OCI-LY1 (cell line): ENCODE results near the gene ICA1.
"Not testable (repeated sequence)": the region's sequence is repeated elsewhere in the genome, so short reads cannot be mapped to it uniquely, and the experiment has no call there.

Experiments used
- H2AFZ ChIP-seq: fragments of 200-600 bp; sonication (generic), shearing (Covaris generic); 2 replicates; pipeline ENCODE4 v1.6.0; 2014; ENCODE audit warnings: antibody characterized with exemption, mild to moderate bottlenecking, low read length
- H3F3A ChIP-seq: fragments of 200-600 bp; sonication (generic), shearing (Covaris generic); 2 replicates; pipeline ENCODE4 v1.6.0; 2014; ENCODE audit warnings: mild to moderate bottlenecking, antibody characterized with exemption, low read length, moderate library complexity; ENCODE audit not compliant: insufficient read depth
- H3K27ac ChIP-seq: fragments of 200-600 bp; sonication (generic); 2 replicates; pipeline ENCODE4 v1.5.1; 2014; ENCODE audit warnings: low read length, mixed run types, mild to moderate bottlenecking, low read depth; ENCODE audit not compliant: poor library complexity, severe bottlenecking
- H3K27me3 ChIP-seq: fragments of 200-600 bp; sonication (generic); 2 replicates; pipeline ENCODE4 v1.6.0; 2014; ENCODE audit warnings: antibody characterized with exemption, mild to moderate bottlenecking, low read length, moderate library complexity; ENCODE audit not compliant: insufficient read depth
- H3K36me3 ChIP-seq: fragments of 200-600 bp; sonication (generic); 2 replicates; pipeline ENCODE4 v1.6.1; 2014; ENCODE audit warnings: mild to moderate bottlenecking, antibody characterized with exemption, low read length, moderate library complexity, mixed read lengths; ENCODE audit not compliant: insufficient read depth
- H3K4me1 ChIP-seq: fragments of 200-600 bp; sonication (generic); 2 replicates; pipeline ENCODE4 v1.5.1; 2014; ENCODE audit warnings: mild to moderate bottlenecking, low read length, moderate library complexity; ENCODE audit not compliant: insufficient read depth, severe bottlenecking
- H3K4me2 ChIP-seq: fragments of 200-600 bp; sonication (generic), shearing (Covaris generic); 2 replicates; pipeline ENCODE4 v1.6.1; 2014; ENCODE audit warnings: low read length
- H3K4me3 ChIP-seq: fragments of 200-600 bp; sonication (generic); 2 replicates; pipeline ENCODE4 v1.5.1; 2014; ENCODE audit warnings: low read length, low read depth, mild to moderate bottlenecking, mixed read lengths; ENCODE audit not compliant: poor library complexity, severe bottlenecking
- H3K79me2 ChIP-seq: fragments of 200-600 bp; shearing (Covaris generic); 2 replicates; pipeline ENCODE4 v1.6.1; 2016; ENCODE audit warnings: mixed run types, low read length, mixed read lengths; ENCODE audit not compliant: insufficient read depth
- H3K9ac ChIP-seq: fragments of 200-600 bp; sonication (generic), shearing (Covaris generic); 2 replicates; pipeline ENCODE4 v1.6.1; 2014; ENCODE audit warnings: mild to moderate bottlenecking, low read length, mixed read lengths
- H3K9me2 ChIP-seq: fragments of 200-600 bp; sonication (generic), shearing (Covaris generic); 2 replicates; pipeline ENCODE4 v1.6.1; 2014; ENCODE audit warnings: low read depth, mild to moderate bottlenecking, low read length, mixed read lengths
- H3K9me3 ChIP-seq: fragments of 200-600 bp; shearing (Covaris generic); 2 replicates; pipeline ENCODE4 v1.6.1; 2014; ENCODE audit warnings: low read length, mixed read lengths
- H4K20me1 ChIP-seq: fragments of 200-600 bp; sonication (generic), shearing (Covaris generic); 2 replicates; pipeline ENCODE4 v1.6.0; 2016; ENCODE audit warnings: mild to moderate bottlenecking, low read length; ENCODE audit not compliant: insufficient read depth
- CTCF ChIP-seq: fragments of 200-600 bp; sonication (generic), shearing (Covaris generic); IDR thresholded peaks from 2 replicates; pipeline ENCODE4 v1.5.1; 2017; ENCODE audit warnings: mild to moderate bottlenecking, antibody characterized with exemption, low read length, moderate library complexity, mixed read lengths
- EZH2 ChIP-seq: fragments of 200-600 bp; sonication (generic), shearing (Covaris generic); IDR thresholded peaks from 2 replicates; pipeline ENCODE4 v1.8.0; 2017; ENCODE audit warnings: borderline replicate concordance, mixed run types, mild to moderate bottlenecking, antibody characterized with exemption, low read length, moderate library complexity, mixed read lengths

Gene ICA1

GRCh38 chr7:8246020-8246419, 15.9 kb downstream of the ICA1 start:
- no peak overlapping the region for H3K4me2 ChIP-seq
- no peaks in the 10 kb centered on the region for H3K27me3 ChIP-seq
- H3K27ac ChIP-seq, result no peak overlapping the region
- H3K9ac ChIP-seq, result no peak overlapping the region
- H4K20me1 ChIP-seq, result no peaks in the 10 kb centered on the region
- no peak for TF ChIP-seq CTCF
- no peak for TF ChIP-seq EZH2
- no peaks in the 10 kb centered on the region for H3K4me1 ChIP-seq
- no peaks in the 10 kb centered on the region for H3K9me2 ChIP-seq
- H2AFZ ChIP-seq, result no peak overlapping the region
- H3K79me2 ChIP-seq, result no peaks in the 10 kb centered on the region
- no peak overlapping the region for H3K4me3 ChIP-seq
- no peaks in the 10 kb centered on the region for H3K9me3 ChIP-seq
- no peaks in the 10 kb centered on the region for H3F3A ChIP-seq
- no peaks in the 10 kb centered on the region for H3K36me3 ChIP-seq

GRCh38 chr7:8245032-8245431, 16.9 kb downstream of the ICA1 start:
- not testable (repeated sequence) for H3K27me3 ChIP-seq, H3K4me3 ChIP-seq, H3F3A ChIP-seq, H3K4me2 ChIP-seq, H3K9me3 ChIP-seq, H3K36me3 ChIP-seq, H3K9ac ChIP-seq, H2AFZ ChIP-seq, H3K79me2 ChIP-seq, H3K9me2 ChIP-seq, H3K4me1 ChIP-seq, H3K27ac ChIP-seq, H4K20me1 ChIP-seq

- not testable (repeated sequence) for H3K27me3 ChIP-seq, H3K4me2 ChIP-seq, H3K27ac ChIP-seq, H3K9me2 ChIP-seq, H3K9ac ChIP-seq, H4K20me1 ChIP-seq, H3F3A ChIP-seq, H3K4me3 ChIP-seq, H3K4me1 ChIP-seq, H3K36me3 ChIP-seq, H3K79me2 ChIP-seq, H3K9me3 ChIP-seq, H2AFZ ChIP-seq
Observed at GRCh38 chr7:8243059-8243458, 18.9 kb downstream of the ICA1 start.

- not testable (repeated sequence) for H3K4me1 ChIP-seq, H3K4me3 ChIP-seq, H3K9me2 ChIP-seq, H3K36me3 ChIP-seq, H3K79me2 ChIP-seq, H3F3A ChIP-seq, H4K20me1 ChIP-seq, H3K27ac ChIP-seq, H3K9me3 ChIP-seq, H3K4me2 ChIP-seq, H3K27me3 ChIP-seq, H3K9ac ChIP-seq, H2AFZ ChIP-seq
Observed at GRCh38 chr7:8239702-8240362, 22.1 kb downstream of the ICA1 start.
